Peyer's patch (tissue), 4 donors: ENCODE data around the gene GGPS1. TPM values are rescaled to one million over a fixed set of nuclear protein-coding genes. Genes with fewer than 3 reads are reported as not detected.
"Not testable (repeated sequence)": the region's sequence is repeated elsewhere in the genome, so short reads cannot be mapped to it uniquely, and the experiment has no call there.

Experiments
- DNase-seq, 3 donors: peaks; one replicate each; pipeline ENCODE4 v3.0.0-alpha.2; 2017 to 2019
- H3K27ac ChIP-seq, 4 donors: fragments of 200-600 bp; sonication (generic); one replicate each; pipeline ENCODE4 v1.5.1; 2016 to 2019
- H3K27me3 ChIP-seq, 2 donors: fragments of 200-600 bp; sonication (generic); one replicate each; pipeline ENCODE4 v1.5.1; 2019
- H3K36me3 ChIP-seq, 3 donors: fragments of 200-600 bp; sonication (generic); one replicate each; pipeline ENCODE4 v1.5.1; 2016 to 2019
- H3K4me1 ChIP-seq, 4 donors: fragments of 200-600 bp; sonication (generic); one replicate each; pipeline ENCODE4 v1.5.1; 2016 to 2019
- H3K4me3 ChIP-seq, 4 donors: fragments of 200-600 bp; sonication (generic); 1 replicate in 3 of 4; 2 replicates in 1 of 4; pipeline ENCODE4 v1.5.1; 2016 to 2019; ENCODE audit warnings: mild to moderate bottlenecking in 1 of 4
- H3K9me3 ChIP-seq, 4 donors: fragments of 200-600 bp; sonication (generic); one replicate each; pipeline ENCODE4 v1.5.1; 2016 to 2019; ENCODE audit warnings: mild to moderate bottlenecking in 1 of 4
- POLR2A ChIP-seq, 2 donors: fragments of 450-650 bp; IDR thresholded peaks; one replicate each; pipeline ENCODE4 v1.5.1; 2017; ENCODE audit warnings: antibody characterized with exemption in 2 of 2, mild to moderate bottlenecking in 2 of 2, moderate library complexity in 2 of 2
- total RNA-seq, 4 donors: library from RNA; depleted of rRNA; stranded (reverse); fragments of >200 nt; gene quantifications; one replicate each; pipeline ENCODE4 v1.1.0, GENCODE V29; 2016
- TF ChIP-seq, protein P1 (sequence below), 6 experiments: fragments of 450-650 bp in 4 of 6; fragments of 200-600 bp in 2 of 6; sonication (generic) in 1 of 6; IDR thresholded peaks; one replicate each; pipeline ENCODE4 v1.5.1; 2017 to 2019; ENCODE audit warnings: antibody characterized with exemption in 6 of 6, mild to moderate bottlenecking in 3 of 6, moderate library complexity in 1 of 6

Gene GGPS1
- total RNA-seq, 4 donors from 2014 or later, result 12.3 to 23.1 (median 18.5) TPM

DNA sequence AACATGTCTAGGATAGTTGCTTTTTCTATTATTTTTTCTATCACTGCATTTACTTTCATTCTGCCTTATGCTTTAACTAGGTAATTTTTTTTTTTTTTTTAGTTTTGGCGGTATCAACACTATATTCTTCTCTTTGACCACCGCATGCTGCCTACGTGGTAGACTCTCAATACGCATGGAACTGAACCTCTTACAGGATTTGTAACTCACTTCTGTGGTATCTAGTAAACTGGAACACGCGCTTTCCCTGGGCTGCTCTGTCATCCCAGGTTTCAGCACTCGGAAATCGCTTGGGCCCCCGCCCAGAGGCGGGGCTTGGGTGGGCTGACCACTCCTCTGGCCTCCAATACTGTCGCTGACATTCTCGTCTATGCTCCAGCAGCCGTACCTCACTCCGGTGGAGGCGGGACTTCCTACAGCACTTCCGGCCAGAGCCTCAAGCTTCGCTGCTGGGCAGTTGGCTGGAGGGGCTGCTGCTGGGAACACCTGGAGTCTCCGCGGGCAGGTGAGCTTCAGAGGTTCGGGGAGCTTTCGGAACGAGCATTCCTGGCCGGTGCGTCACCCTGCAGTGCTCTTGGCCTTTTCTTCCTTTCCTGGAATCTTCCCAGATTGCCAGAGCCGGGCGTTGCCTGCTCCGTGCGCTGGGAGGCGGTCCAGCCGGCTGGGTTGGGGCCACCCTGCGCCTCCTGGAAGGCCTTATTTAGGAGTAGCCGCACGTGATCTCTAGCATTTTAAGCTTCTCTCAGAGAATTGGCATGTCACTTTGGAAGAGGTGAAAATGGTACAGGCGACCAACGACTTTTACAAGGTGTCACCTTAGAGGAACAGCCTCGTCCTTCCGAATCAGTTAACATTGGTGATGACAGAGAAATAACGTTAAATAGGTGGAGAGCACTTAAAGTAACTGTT is 38.9 kb downstream of the GGPS1 start, which contains the start of gene TBCE:
Gene TBCE, plus strand, starts transcription at position 428 of the 909 bp plus-strand sequence. CDS start 12,623 bp downstream, outside the sequence.
- peak; percentile 91 to 98 (median 97) for DNase-seq
- Histone ChIP-seq H3K9me3 (no peaks in the 10 kb centered on the region), H3K36me3 (no peaks in the 10 kb centered on the region), H3K27me3 (no peaks in the 10 kb centered on the region), H3K4me3 (peak within 1 kb of the TSS; percentile 58 to 80 (median 64)), H3K4me1 (peaks cover 0 to 13% (median 0%) of the 10 kb centered on the region in 4 donors), H3K27ac (peak within 1 kb of the TSS; percentile 63 to 86 (median 79))
- TF ChIP-seq, protein P1, sequence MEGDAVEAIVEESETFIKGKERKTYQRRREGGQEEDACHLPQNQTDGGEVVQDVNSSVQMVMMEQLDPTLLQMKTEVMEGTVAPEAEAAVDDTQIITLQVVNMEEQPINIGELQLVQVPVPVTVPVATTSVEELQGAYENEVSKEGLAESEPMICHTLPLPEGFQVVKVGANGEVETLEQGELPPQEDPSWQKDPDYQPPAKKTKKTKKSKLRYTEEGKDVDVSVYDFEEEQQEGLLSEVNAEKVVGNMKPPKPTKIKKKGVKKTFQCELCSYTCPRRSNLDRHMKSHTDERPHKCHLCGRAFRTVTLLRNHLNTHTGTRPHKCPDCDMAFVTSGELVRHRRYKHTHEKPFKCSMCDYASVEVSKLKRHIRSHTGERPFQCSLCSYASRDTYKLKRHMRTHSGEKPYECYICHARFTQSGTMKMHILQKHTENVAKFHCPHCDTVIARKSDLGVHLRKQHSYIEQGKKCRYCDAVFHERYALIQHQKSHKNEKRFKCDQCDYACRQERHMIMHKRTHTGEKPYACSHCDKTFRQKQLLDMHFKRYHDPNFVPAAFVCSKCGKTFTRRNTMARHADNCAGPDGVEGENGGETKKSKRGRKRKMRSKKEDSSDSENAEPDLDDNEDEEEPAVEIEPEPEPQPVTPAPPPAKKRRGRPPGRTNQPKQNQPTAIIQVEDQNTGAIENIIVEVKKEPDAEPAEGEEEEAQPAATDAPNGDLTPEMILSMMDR (IDR thresholded peaks at IDR 0.05), result peak in 3 of 6 experiments; percentile 28 to 32 (median 32)
- TF ChIP-seq POLR2A (IDR thresholded peaks at IDR 0.05), result peak; percentile 39 to 69

DNA sequence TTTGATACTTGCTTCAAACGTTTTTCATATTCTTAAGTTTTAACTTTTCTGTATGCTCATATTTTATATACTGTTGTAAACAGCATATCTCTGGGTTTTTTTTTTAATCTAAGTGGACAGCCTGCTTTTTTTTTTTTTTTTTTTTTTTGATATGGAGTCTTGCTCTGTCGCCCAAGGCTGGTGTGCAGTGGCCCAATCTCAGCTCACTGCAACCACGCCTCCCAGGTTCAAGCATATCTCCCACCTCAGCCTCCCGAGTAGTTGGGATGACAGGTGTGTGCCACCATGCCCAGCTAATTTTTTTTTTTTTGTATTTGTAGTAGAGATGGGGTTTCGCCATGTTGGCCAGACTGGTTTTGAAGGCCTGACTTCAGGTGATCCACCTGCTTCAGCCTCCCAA is 40.1 kb downstream of the GGPS1 start:
- H3K4me3 ChIP-seq, result peak overlapping the region in 1 of 4 donors; percentile 67
- peaks cover 0 to 13% (median 0%) of the 10 kb centered on the region in 4 donors for H3K4me1 ChIP-seq
- no peak for DNase-seq
- no peak overlapping the region for H3K27ac ChIP-seq
- H3K9me3 ChIP-seq, result no peaks in the 10 kb centered on the region
- no peak for TF ChIP-seq POLR2A (IDR thresholded peaks at IDR 0.05)
- TF ChIP-seq, protein P1 (IDR thresholded peaks at IDR 0.05), result no peak
- H3K36me3 ChIP-seq, result no peaks in the 10 kb centered on the region
- no peaks in the 10 kb centered on the region for H3K27me3 ChIP-seq

DNA sequence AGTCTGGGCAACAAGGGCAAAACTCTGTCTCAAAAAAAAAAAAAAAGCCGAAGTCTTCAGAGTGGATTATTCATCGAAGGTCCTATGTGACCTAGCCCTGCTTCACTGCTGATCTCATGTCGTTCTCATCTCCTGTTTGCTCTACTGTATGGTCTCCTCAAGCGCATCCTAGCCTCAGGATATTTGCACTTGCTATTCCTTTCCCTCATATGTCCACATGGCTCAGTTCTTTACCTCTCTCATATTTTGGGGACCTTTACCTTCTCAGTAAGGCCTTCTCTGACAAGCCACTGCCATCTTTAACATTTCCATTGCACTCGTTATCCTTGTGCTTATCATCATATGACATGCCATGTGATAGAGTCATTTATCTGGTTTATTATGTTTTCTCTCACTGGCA is 41.4 kb downstream of the GGPS1 start:
- no peak overlapping the region for H3K27ac ChIP-seq
- no peak overlapping the region for H3K4me3 ChIP-seq
- H3K4me1 ChIP-seq, result peaks cover 0 to 13% (median 0%) of the 10 kb centered on the region in 4 donors
- TF ChIP-seq, protein P1 (IDR thresholded peaks at IDR 0.05), result no peak
- TF ChIP-seq POLR2A (IDR thresholded peaks at IDR 0.05), result no peak
- no peaks in the 10 kb centered on the region for H3K27me3 ChIP-seq
- no peaks in the 10 kb centered on the region for H3K36me3 ChIP-seq
- no peaks in the 10 kb centered on the region for H3K9me3 ChIP-seq
- DNase-seq, result no peak

DNA sequence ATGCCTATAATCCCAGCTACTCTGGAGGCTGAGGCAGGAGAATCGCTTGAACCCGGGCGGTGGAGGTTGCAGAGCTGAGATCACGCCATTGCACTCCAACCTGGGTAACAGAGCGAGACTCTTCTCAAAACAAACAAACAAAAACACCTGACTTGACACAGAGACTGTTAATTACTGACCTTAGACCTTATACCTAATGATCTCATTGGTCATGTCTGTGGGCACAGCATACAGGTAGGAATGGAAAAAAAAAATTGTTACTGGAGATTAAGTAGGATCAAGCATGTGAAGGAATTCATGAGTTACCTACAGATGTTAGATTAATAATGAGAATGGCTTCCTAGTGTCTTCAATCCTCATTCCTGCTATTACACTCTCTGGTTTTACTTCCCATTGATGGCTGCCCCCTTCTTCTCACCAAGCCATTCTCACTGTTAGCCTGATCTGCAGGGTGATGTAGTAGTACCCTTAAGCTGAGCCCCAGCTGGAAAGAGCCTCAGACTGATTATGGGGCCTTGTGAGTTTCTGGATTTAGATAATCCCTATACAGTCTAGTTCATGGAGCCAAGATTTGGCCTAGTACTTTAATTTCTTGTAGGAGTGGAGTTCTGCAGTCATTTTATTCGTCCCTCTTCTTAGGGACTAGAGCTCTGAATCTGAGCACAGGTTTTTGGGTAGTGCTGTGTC is 47.7 kb downstream of the GGPS1 start:
- TF ChIP-seq, protein P1 (IDR thresholded peaks at IDR 0.05), result no peak
- no peak for TF ChIP-seq POLR2A (IDR thresholded peaks at IDR 0.05)

DNA sequence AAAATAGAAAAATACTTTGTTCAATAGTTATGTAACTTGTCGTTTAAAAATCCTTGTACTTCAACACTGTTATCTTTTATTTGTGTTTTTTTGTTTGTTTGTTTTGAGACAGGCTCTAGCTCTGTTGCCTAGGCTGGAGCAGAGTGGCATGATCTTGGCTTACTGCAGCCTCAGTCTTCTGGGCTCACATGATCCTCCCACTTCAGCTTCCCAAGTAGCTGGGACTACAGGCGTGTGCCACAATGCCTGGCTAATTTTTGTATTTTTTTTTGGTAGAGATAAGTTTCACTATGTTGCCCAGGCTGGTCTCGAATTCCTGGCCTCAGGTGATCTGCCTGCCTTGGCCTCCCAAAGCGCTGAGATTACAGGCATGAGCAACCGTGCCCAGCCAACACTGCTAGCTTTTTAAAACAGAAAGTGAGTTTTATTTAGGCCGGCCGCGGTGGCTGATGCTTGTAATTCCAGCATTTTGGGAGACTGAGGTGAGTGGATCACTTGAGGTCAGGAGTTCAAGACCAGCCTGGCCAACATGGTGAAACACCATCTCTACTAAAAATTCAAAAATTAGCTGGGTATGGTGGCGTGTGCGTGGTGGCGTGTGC is 49.9 kb downstream of the GGPS1 start:
- H3K27me3 ChIP-seq, H3K4me3 ChIP-seq: not testable (repeated sequence)

More for the DNA sequence above, 47.7 kb downstream of the GGPS1 start:
- DNase-seq, result no peak
- no peaks in the 10 kb centered on the region for H3K27me3 ChIP-seq
- no peak overlapping the region for H3K27ac ChIP-seq
- H3K36me3 ChIP-seq, result peaks cover 0 to 21% (median 0%) of the 10 kb centered on the region in 3 donors
- H3K4me3 ChIP-seq, result no peak overlapping the region
- H3K9me3 ChIP-seq, result no peaks in the 10 kb centered on the region
- H3K4me1 ChIP-seq, result no peaks in the 10 kb centered on the region

GRCh38 chr1:235381955-235382739 is 53.8 kb downstream of the GGPS1 start:
- H3K4me1 ChIP-seq, H3K9me3 ChIP-seq, H3K4me3 ChIP-seq, H3K27ac ChIP-seq, H3K27me3 ChIP-seq, DNase-seq: not testable (repeated sequence)
- peaks cover 0 to 18% (median 0%) of the 10 kb centered on the region in 3 donors for H3K36me3 ChIP-seq

More for the DNA sequence above, 49.9 kb downstream of the GGPS1 start:
- peaks cover 0 to 24% (median 0%) of the 10 kb centered on the region in 3 donors for H3K36me3 ChIP-seq
- not testable (repeated sequence) for DNase-seq, H3K9me3 ChIP-seq, H3K27ac ChIP-seq, H3K4me1 ChIP-seq

DNA sequence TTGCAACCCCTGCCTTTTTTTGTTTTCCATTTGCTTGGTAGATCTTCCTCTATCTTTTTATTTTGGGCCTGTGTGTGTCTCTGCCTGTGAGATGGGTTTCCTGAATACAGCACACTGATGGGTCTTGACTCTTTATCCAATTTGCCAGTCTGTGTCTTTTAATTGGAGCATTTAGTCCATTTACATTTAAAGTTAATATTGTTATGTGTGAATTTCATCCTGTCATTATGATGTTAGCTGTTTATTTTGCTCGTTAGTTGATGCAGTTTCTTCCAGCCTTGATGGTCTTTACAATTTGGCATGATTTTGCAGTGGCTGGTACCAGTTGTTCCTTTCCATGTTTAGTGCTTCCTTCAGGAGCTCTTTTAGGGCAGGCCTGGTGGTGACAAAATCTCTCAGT is 57.3 kb downstream of the GGPS1 start:
- not testable (repeated sequence) for H3K36me3 ChIP-seq

More for the DNA sequence above, 57.3 kb downstream of the GGPS1 start:
- not testable (repeated sequence) for H3K4me1 ChIP-seq, DNase-seq, H3K27me3 ChIP-seq, H3K27ac ChIP-seq, H3K9me3 ChIP-seq, H3K4me3 ChIP-seq
